Adrenal gland (tissue), 5 donors: ENCODE results near the gene MGAT5.

Source experiments
- POLR2A ChIP-seq, 2 donors: fragments of 450-650 bp; IDR thresholded peaks; one replicate each; pipeline ENCODE4 v1.6.1; 2017; ENCODE audit warnings: antibody characterized with exemption in 2 of 2, mild to moderate bottlenecking in 2 of 2, moderate library complexity in 1 of 2
- TF ChIP-seq, protein P1 (sequence below), 6 experiments: fragments of 450-650 bp in 4 of 6; fragments of 200-600 bp in 2 of 6; sonication (generic) in 1 of 6; IDR thresholded peaks; 1 replicate in 5 of 6; 2 replicates in 1 of 6; pipeline versions ENCODE4 v1.5.1 to v1.8.0; 2016 to 2021; ENCODE audit warnings: antibody characterized with exemption in 6 of 6, mild to moderate bottlenecking in 2 of 6, moderate library complexity in 1 of 6
- donor health status: DM: no; HTN: no; CAD: no.

DNA sequence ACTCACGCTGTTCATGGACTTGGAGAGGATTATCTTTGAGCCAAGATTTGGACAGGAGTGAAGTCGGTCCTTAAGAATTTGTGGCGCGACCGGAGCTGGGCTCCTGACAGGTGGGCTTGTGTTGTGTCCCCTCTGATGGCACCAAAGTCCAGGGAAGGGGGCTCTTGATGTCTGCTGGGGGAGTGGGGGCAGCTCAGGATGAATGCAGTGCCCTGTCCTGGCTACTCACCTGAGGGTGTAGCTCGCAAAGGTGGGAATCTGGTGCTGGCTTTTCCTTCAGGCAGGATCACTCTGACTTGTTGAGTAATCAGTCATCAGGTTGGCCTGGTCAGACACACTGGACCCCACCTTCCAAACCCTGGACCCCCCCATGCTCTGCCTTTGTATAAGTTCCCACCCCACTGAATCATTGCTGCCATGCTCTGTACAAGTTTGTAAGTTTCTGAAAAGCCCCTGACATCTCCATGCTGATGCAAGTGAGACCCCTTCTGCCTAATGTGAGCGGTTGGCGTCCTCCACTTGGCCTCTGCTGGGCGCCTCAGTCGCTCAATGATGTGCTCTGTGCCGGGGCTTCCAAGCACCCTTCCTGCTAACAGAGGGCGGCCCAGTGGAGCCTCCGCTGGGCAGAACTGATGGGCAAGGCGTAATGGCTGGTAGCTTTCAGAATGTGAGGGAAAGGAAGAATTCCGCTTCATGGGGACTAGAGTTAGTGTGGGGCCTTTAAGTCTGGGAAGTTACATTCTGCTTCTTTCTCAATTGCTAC lies 196.1 kb downstream of the MGAT5 start:
- TF ChIP-seq, protein P1, sequence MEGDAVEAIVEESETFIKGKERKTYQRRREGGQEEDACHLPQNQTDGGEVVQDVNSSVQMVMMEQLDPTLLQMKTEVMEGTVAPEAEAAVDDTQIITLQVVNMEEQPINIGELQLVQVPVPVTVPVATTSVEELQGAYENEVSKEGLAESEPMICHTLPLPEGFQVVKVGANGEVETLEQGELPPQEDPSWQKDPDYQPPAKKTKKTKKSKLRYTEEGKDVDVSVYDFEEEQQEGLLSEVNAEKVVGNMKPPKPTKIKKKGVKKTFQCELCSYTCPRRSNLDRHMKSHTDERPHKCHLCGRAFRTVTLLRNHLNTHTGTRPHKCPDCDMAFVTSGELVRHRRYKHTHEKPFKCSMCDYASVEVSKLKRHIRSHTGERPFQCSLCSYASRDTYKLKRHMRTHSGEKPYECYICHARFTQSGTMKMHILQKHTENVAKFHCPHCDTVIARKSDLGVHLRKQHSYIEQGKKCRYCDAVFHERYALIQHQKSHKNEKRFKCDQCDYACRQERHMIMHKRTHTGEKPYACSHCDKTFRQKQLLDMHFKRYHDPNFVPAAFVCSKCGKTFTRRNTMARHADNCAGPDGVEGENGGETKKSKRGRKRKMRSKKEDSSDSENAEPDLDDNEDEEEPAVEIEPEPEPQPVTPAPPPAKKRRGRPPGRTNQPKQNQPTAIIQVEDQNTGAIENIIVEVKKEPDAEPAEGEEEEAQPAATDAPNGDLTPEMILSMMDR (IDR thresholded peaks at IDR 0.05), result no peak
- TF ChIP-seq POLR2A (IDR thresholded peaks at IDR 0.05), result no peak
